DND-41 (cell line): ENCODE data around the gene RAD50.

Experiments used
- ATAC-seq: fragments of 200-7000 bp; cut with Tn5 transposase; 3 replicates; pipeline ENCODE4 v1.9.1; 2021; ENCODE audit warnings: low read depth; ENCODE audit not compliant: insufficient read depth
- DNase-seq: peaks from one replicate; pipeline ENCODE4 v3.0.0-alpha.2; 2020
- H2AFZ ChIP-seq: 2 replicates; pipeline ENCODE4 v1.6.0; 2012; ENCODE audit warnings: low read depth, low read length
- H3K27ac ChIP-seq: 2 replicates; pipeline ENCODE4 v1.5.1; 2012; ENCODE audit warnings: low read length, inconsistent platforms
- H3K27me3 ChIP-seq: fragments of 200-600 bp; sonication (generic); 2 replicates; pipeline ENCODE4 v1.6.0; 2012; ENCODE audit warnings: low read length, mild to moderate bottlenecking, inconsistent platforms; ENCODE audit not compliant: insufficient read depth, poor library complexity
- H3K36me3 ChIP-seq: 2 replicates; pipeline ENCODE4 v1.5.1; 2012; ENCODE audit warnings: low read length, inconsistent platforms; ENCODE audit not compliant: insufficient read depth
- H3K4me1 ChIP-seq: 2 replicates; pipeline ENCODE4 v1.5.1; 2012; ENCODE audit warnings: mild to moderate bottlenecking, low read length; ENCODE audit not compliant: insufficient read depth
- H3K4me2 ChIP-seq: 2 replicates; pipeline ENCODE4 v1.6.0; 2012; ENCODE audit warnings: mild to moderate bottlenecking, moderate library complexity, low read length, inconsistent platforms; ENCODE audit not compliant: insufficient read depth
- H3K4me3 ChIP-seq, 2 experiments: fragments of 200-600 bp in 1 of 2; shearing (Covaris generic) in 1 of 2; 2 replicates each; pipeline ENCODE4 v1.5.1; 2012 to 2016; ENCODE audit warnings: inconsistent platforms in 2 of 2, low read length in 2 of 2, mild to moderate bottlenecking in 2 of 2, low read depth in 1 of 2, moderate library complexity in 1 of 2
- H3K79me2 ChIP-seq: 2 replicates; pipeline ENCODE4 v1.6.0; 2012; ENCODE audit warnings: low read length, inconsistent platforms; ENCODE audit not compliant: insufficient read depth
- H3K9ac ChIP-seq: 2 replicates; pipeline ENCODE4 v1.6.0; 2012; ENCODE audit warnings: low read depth, mild to moderate bottlenecking, inconsistent platforms, low read length, moderate library complexity
- H3K9me3 ChIP-seq: 2 replicates; pipeline ENCODE4 v1.5.1; 2012; ENCODE audit warnings: low read length, moderate library complexity, mild to moderate bottlenecking, inconsistent platforms; ENCODE audit not compliant: insufficient read depth, severe bottlenecking
- H4K20me1 ChIP-seq: 2 replicates; pipeline ENCODE4 v1.6.0; 2012; ENCODE audit warnings: low read length; ENCODE audit not compliant: insufficient read depth
- EZH2 ChIP-seq: IDR thresholded peaks from 3 replicates; pipeline ENCODE4 v1.6.1; 2012; ENCODE audit warnings: borderline replicate concordance, low read depth, mild to moderate bottlenecking, moderate library complexity, low read length, inconsistent platforms; ENCODE audit not compliant: severe bottlenecking
- TF ChIP-seq, protein P1 (sequence below): IDR thresholded peaks from 2 replicates; pipeline ENCODE4 v1.5.1; 2012; ENCODE audit warnings: borderline replicate concordance, low read length, moderate library complexity, mild to moderate bottlenecking; ENCODE audit not compliant: poor library complexity, severe bottlenecking; ENCODE audit errors: extremely low read depth

RAD50 gene

DNA sequence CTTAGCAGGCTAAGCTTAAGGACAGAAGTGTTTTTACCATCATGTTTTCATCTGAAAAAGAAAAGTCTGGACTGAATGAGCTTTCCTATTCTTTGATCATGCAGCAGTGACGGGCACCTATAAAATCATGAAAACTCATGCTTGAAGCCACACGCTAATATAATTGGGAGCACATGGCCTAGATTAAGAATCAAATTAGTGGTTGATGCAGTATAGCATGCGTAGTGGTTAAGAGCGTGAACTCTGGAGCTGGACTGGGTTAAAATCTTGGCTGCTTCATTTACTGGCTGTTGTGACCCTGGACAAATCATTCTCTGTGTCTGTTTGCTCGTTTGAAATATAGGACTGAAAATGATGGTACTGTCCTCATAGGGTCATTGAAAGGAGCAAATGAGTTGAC, 51.3 kb downstream of the RAD50 start:
- no peak overlapping the region for H3K27ac ChIP-seq

DNA sequence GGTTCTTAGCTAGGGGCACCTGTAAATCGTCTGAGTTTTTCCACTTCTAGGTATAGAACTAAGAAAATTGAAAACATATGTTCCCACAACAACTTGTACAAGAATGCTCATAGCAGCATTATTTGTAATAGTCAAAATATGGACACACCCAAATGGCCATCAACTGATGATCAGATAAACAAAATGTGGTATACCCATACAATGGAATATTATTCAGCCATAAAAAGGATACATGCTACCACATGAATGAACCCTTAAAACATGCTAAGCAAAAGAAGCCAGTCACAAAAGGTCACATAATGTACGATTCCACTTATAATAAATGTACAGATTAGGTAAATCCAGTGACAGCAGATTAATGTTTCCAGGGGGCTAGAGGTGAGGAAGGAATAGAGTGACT, 55.2 kb downstream of the RAD50 start:
- H3K36me3 ChIP-seq, result peaks cover 77% of the 10 kb centered on the region
- H4K20me1 ChIP-seq, result no peaks in the 10 kb centered on the region
- H3K9ac ChIP-seq, result no peak overlapping the region
- H3K27me3 ChIP-seq, result no peaks in the 10 kb centered on the region
- no peak overlapping the region for H3K4me2 ChIP-seq
- no peaks in the 10 kb centered on the region for H3K79me2 ChIP-seq
- ATAC-seq (no peak), DNase-seq (no peak)
- no peak overlapping the region for H3K4me3 ChIP-seq
- no peaks in the 10 kb centered on the region for H3K9me3 ChIP-seq
- H3K27ac ChIP-seq, result no peak overlapping the region
- TF ChIP-seq, protein P1, sequence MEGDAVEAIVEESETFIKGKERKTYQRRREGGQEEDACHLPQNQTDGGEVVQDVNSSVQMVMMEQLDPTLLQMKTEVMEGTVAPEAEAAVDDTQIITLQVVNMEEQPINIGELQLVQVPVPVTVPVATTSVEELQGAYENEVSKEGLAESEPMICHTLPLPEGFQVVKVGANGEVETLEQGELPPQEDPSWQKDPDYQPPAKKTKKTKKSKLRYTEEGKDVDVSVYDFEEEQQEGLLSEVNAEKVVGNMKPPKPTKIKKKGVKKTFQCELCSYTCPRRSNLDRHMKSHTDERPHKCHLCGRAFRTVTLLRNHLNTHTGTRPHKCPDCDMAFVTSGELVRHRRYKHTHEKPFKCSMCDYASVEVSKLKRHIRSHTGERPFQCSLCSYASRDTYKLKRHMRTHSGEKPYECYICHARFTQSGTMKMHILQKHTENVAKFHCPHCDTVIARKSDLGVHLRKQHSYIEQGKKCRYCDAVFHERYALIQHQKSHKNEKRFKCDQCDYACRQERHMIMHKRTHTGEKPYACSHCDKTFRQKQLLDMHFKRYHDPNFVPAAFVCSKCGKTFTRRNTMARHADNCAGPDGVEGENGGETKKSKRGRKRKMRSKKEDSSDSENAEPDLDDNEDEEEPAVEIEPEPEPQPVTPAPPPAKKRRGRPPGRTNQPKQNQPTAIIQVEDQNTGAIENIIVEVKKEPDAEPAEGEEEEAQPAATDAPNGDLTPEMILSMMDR, result no peak
- TF ChIP-seq EZH2, result no peak
- H2AFZ ChIP-seq, result no peak overlapping the region
- no peaks in the 10 kb centered on the region for H3K4me1 ChIP-seq

More for the DNA sequence above, 51.3 kb downstream of the RAD50 start:
- Histone ChIP-seq H3K27me3 (no peaks in the 10 kb centered on the region), H3K79me2 (no peaks in the 10 kb centered on the region), H3K4me1 (no peaks in the 10 kb centered on the region), H4K20me1 (no peaks in the 10 kb centered on the region), H3K9ac (no peak overlapping the region), H3K9me3 (no peaks in the 10 kb centered on the region), H2AFZ (no peak overlapping the region), H3K36me3 (peaks cover 68% of the 10 kb centered on the region), H3K4me2 (no peak overlapping the region), H3K4me3 (no peak overlapping the region)
- no peak for ATAC-seq
- TF ChIP-seq EZH2, result no peak
- TF ChIP-seq, protein P1, result no peak
- DNase-seq, result no peak

DNA sequence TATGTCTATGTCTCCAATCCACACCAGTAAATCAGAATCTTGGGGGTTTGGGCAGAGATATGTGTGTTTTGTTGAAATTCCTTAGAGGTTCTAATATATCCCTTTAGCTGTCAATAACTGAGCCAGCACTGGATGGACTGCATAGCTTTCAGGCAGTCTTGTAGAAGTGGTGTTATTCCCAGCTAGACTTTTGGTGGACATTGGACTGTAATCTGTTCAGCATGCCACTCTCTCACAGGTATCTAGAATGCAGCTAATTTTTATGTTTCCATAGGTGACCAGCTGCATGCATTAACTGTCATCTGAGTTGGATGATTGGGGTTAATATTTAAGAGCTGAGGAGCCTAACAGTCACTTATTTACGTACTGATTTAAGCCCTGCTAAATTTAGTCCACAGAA, 56.1 kb downstream of the RAD50 start:
- ATAC-seq (no peak), DNase-seq (no peak)
- Histone ChIP-seq H3K4me1 (no peaks in the 10 kb centered on the region), H4K20me1 (no peaks in the 10 kb centered on the region), H3K9ac (no peak overlapping the region), H3K79me2 (no peaks in the 10 kb centered on the region), H3K4me3 (no peak overlapping the region), H3K4me2 (no peak overlapping the region), H3K9me3 (no peaks in the 10 kb centered on the region), H2AFZ (no peak overlapping the region), H3K27me3 (no peaks in the 10 kb centered on the region), H3K27ac (no peak overlapping the region), H3K36me3 (peaks cover 84% of the 10 kb centered on the region)
- TF ChIP-seq, protein P1, result no peak
- TF ChIP-seq EZH2, result no peak

DNA sequence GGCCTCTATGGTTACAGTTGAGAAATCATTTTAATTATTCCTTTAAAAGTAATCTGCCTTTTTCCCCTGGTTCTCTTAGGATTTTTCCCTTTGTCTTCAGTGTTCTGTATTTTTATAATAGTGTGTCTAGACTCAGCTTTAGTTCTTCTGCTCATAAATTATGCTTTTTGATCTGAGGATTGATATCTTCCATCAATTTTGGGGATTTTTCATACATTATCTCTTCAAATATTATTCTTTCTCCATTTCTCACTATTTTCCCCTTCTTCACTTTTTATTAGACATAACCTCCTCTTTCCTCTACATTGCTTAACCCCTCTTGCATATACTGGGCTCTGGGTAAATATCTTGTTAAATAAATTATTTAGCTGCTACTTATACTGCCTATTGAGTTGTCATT, 64.9 kb downstream of the RAD50 start:
- Histone ChIP-seq H3K36me3 (peaks cover 74% of the 10 kb centered on the region), H3K4me2 (no peak overlapping the region), H3K4me3 (no peak overlapping the region), H3K9ac (no peak overlapping the region), H2AFZ (no peak overlapping the region), H3K27me3 (no peaks in the 10 kb centered on the region), H3K79me2 (no peaks in the 10 kb centered on the region), H3K4me1 (no peaks in the 10 kb centered on the region), H3K9me3 (no peaks in the 10 kb centered on the region), H4K20me1 (no peaks in the 10 kb centered on the region), H3K27ac (no peak overlapping the region)
- TF ChIP-seq, protein P1, result no peak
- no peak for TF ChIP-seq EZH2
- no peak for ATAC-seq
- DNase-seq, result no peak
